CD14-positive monocyte (primary cell): ENCODE data around the gene RAE1. TPM values are rescaled to one million over a fixed set of nuclear protein-coding genes. Genes with fewer than 3 reads are reported as not detected.

Experiments
- DNase-seq, 3 donors: peaks; one replicate each; pipeline ENCODE4 v3.0.0-alpha.2; 2011 to 2022
- H2AFZ ChIP-seq: 2 replicates; pipeline ENCODE4 v1.6.0; 2012; ENCODE audit warnings: mild to moderate bottlenecking, low read depth, low read length, inconsistent platforms; ENCODE audit not compliant: insufficient read depth, poor library complexity, severe bottlenecking
- H3K27ac ChIP-seq, 2 donors: 1 replicate in 1 of 2; 2 replicates in 1 of 2; pipeline ENCODE4 v1.5.1; 2012 to 2013; ENCODE audit warnings: low read length in 2 of 2, control low read depth in 1 of 2, inconsistent platforms in 1 of 2, low read depth in 1 of 2, mild to moderate bottlenecking in 1 of 2
- H3K27me3 ChIP-seq, 2 donors: one replicate each; pipeline versions ENCODE4 v1.6.0 to v1.6.1; 2011 to 2013; ENCODE audit warnings: low read length in 2 of 2; ENCODE audit not compliant: control insufficient read depth in 2 of 2, insufficient read depth in 2 of 2
- H3K36me3 ChIP-seq, 2 donors: replicated peaks in 1 of 2; 1 replicate in 1 of 2; 2 replicates in 1 of 2; pipeline versions ENCODE4 v1.5.1 to v1.6.1; 2012 to 2013; ENCODE audit warnings: low read length in 2 of 2, control low read depth in 1 of 2, inconsistent platforms in 1 of 2, mild to moderate bottlenecking in 1 of 2; ENCODE audit not compliant: insufficient read depth in 2 of 2, control insufficient read depth in 1 of 2
- H3K4me1 ChIP-seq, 2 donors: 1 replicate in 1 of 2; 2 replicates in 1 of 2; pipeline versions ENCODE4 v1.5.1 to v1.6.1; 2012 to 2013; ENCODE audit warnings: low read length in 2 of 2, control low read depth in 1 of 2, inconsistent platforms in 1 of 2, mild to moderate bottlenecking in 1 of 2, moderate library complexity in 1 of 2; ENCODE audit not compliant: insufficient read depth in 2 of 2, control insufficient read depth in 1 of 2
- H3K4me2 ChIP-seq: replicated peaks from 2 replicates; pipeline ENCODE3; 2012; ENCODE audit warnings: low read length, moderate library complexity, mild to moderate bottlenecking; ENCODE audit not compliant: poor library complexity, severe bottlenecking; ENCODE audit errors: extremely low read depth
- H3K4me3 ChIP-seq, 3 experiments: fragments of 200-600 bp in 1 of 3; sonication (generic) in 1 of 3; replicated peaks in 1 of 3; 1 replicate in 2 of 3; 2 replicates in 1 of 3; pipeline ENCODE4 v1.5.1; 2011 to 2013; ENCODE audit warnings: low read length in 3 of 3, mild to moderate bottlenecking in 3 of 3, control low read depth in 2 of 3, low read depth in 2 of 3, inconsistent platforms in 1 of 3, moderate library complexity in 1 of 3
- H3K79me2 ChIP-seq: 2 replicates; pipeline ENCODE4 v1.6.0; 2012; ENCODE audit warnings: mild to moderate bottlenecking, control low read depth, inconsistent platforms, low read length, moderate library complexity; ENCODE audit not compliant: insufficient read depth
- H3K9ac ChIP-seq: 2 replicates; pipeline ENCODE4 v1.6.0; 2017; ENCODE audit warnings: low read length, mild to moderate bottlenecking; ENCODE audit not compliant: insufficient read depth, poor library complexity, severe bottlenecking
- H3K9me3 ChIP-seq, 2 donors: replicated peaks in 1 of 2; 1 replicate in 1 of 2; 2 replicates in 1 of 2; pipeline versions ENCODE4 v1.5.1 to v1.6.1; 2012 to 2013; ENCODE audit warnings: low read length in 2 of 2, control low read depth in 1 of 2; ENCODE audit not compliant: control insufficient read depth in 1 of 2, insufficient read depth in 1 of 2
- H4K20me1 ChIP-seq: 2 replicates; pipeline ENCODE4 v1.6.0; 2012; ENCODE audit warnings: mild to moderate bottlenecking, low read length, control low read depth, moderate library complexity; ENCODE audit not compliant: insufficient read depth
- H3K27ac Mint-ChIP-seq, 7 donors: one replicate each; pipeline ENCODE4 v1.8.0; 2020; ENCODE audit warnings: mild to moderate bottlenecking in 7 of 7, mixed read lengths in 7 of 7, moderate library complexity in 6 of 7, inconsistent platforms in 2 of 7
- H3K27me3 Mint-ChIP-seq, 3 donors: one replicate each; pipeline ENCODE4 v1.8.0; 2021 to 2022; ENCODE audit warnings: low read depth in 3 of 3, mild to moderate bottlenecking in 3 of 3, mixed read lengths in 3 of 3, moderate library complexity in 3 of 3, inconsistent platforms in 1 of 3
- H3K36me3 Mint-ChIP-seq, 2 donors: one replicate each; pipeline ENCODE4 v1.8.0; 2020; ENCODE audit warnings: mixed read lengths in 2 of 2, inconsistent platforms in 1 of 2, mild to moderate bottlenecking in 1 of 2
- H3K4me1 Mint-ChIP-seq: one replicate; pipeline ENCODE4 v1.8.0; 2020; ENCODE audit warnings: mild to moderate bottlenecking, mixed read lengths
- H3K4me3 Mint-ChIP-seq, 2 donors: one replicate each; pipeline ENCODE4 v1.8.0; 2020; ENCODE audit warnings: mild to moderate bottlenecking in 2 of 2, mixed read lengths in 2 of 2, moderate library complexity in 1 of 2
- H3K9me3 Mint-ChIP-seq, 7 donors: one replicate each; pipeline ENCODE4 v1.8.0; 2020 to 2022; ENCODE audit warnings: mixed read lengths in 7 of 7, mild to moderate bottlenecking in 6 of 7, moderate library complexity in 6 of 7, inconsistent platforms in 2 of 7
- WGBS: methylation state at CpG from one replicate; pipeline ENCODE4 v1.1.5; 2013; ENCODE audit warnings: missing lambda C conversion rate; ENCODE audit not compliant: insufficient coverage; 5-methylcytosine and 5-hydroxymethylcytosine counted together
- intact Hi-C, 2 donors: fragments of 100-400 bp; cut with micrococcal nuclease; formaldehyde crosslinking; loops; one replicate each; pipeline versions ENCODE4 v1.15.0 to v1.15.1; 2023
- polyA plus RNA-seq, 3 donors: library from polyadenylated mRNA; depleted of rRNA in 1 of 3; unstranded in 2 of 3; stranded (reverse) in 1 of 3; fragments of 300-500 nt in 2 of 3; fragments of >200 nt in 1 of 3; fragmentation: Illumina TruSeq in 2 of 3; gene quantifications; 1 replicate in 2 of 3; 2 replicates in 1 of 3; pipeline ENCODE4 v1.2.3, GENCODE V29; 2012 to 2021
- TF ChIP-seq, protein P1 (sequence below): fragments of 200-600 bp; IDR thresholded peaks from one replicate; pipeline ENCODE4 v1.8.0; 2022; ENCODE audit warnings: antibody characterized with exemption, mild to moderate bottlenecking

RAE1 gene
- polyA plus RNA-seq, 3 donors, result 15.8 to 27.5 (median 21.7) TPM

DNA sequence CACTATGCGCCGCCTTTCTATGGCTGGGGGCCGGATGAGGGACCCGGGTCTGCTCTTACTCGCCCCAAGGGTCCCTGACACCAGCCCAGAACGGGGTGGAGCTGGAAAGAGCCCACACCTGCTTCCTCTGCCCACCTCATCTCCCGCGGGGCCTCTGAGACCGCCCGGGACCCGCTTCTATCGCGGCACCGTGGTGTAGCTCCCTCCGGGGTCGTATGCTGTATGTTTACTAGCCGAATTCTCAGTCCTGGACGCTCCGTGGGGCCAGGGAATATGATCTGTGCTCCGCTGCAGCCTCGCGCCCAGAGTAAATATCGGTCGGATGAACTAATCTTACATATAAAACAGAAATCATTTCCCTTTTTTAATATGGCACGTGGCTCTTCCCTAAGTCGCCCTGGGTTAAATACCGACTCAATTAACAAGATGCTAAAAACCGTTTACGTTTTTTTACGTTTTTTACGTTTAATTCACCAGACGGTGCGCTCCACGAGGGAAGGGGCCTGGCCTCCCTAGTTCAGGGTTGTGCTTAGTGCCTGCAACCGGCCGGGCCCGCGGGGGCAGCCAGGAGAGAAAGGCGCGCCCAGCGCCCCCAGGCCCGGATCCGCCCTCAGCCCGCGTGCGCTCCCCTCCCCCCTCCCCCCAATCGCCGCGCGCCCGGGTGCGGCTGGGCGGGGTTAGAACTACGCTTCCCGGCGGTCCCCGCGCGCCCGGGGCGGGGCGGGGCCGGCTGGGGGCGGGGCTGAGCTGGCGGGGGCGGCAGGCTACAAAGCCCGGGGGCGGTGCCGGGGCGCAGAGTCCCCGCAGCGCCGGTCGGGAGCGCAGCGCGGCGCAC is 39.8 kb downstream of the RAE1 start, which contains the start of gene RBM38:
Gene RBM38, plus strand, starts transcription at position 793 of the 835 bp plus-strand sequence. CDS start 186 bp downstream, outside the sequence.
- H3K36me3 Mint-ChIP-seq, result peaks cover 31 to 33% of the 10 kb centered on the region in 2 donors
- TF ChIP-seq, protein P1, sequence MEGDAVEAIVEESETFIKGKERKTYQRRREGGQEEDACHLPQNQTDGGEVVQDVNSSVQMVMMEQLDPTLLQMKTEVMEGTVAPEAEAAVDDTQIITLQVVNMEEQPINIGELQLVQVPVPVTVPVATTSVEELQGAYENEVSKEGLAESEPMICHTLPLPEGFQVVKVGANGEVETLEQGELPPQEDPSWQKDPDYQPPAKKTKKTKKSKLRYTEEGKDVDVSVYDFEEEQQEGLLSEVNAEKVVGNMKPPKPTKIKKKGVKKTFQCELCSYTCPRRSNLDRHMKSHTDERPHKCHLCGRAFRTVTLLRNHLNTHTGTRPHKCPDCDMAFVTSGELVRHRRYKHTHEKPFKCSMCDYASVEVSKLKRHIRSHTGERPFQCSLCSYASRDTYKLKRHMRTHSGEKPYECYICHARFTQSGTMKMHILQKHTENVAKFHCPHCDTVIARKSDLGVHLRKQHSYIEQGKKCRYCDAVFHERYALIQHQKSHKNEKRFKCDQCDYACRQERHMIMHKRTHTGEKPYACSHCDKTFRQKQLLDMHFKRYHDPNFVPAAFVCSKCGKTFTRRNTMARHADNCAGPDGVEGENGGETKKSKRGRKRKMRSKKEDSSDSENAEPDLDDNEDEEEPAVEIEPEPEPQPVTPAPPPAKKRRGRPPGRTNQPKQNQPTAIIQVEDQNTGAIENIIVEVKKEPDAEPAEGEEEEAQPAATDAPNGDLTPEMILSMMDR, result no peak
- no peaks in the 10 kb centered on the region for H3K27me3 ChIP-seq
- H3K27me3 Mint-ChIP-seq, result peaks cover 3 to 12% (median 4%) of the 10 kb centered on the region in 3 donors
- intact Hi-C loops, result loop anchor here (2.0 to 10.0 kb wide), 3 partner anchors 40 to 84 kb away; no protein-coding TSS in a partner anchor
- WGBS, result 19% methylated on average over 77 of the region's 78 CpGs
- peaks cover 40% of the 10 kb centered on the region for H3K79me2 ChIP-seq
- H2AFZ ChIP-seq, result peak within 1 kb of the TSS; percentile 85
- peaks cover 0 to 5% (median 0%) of the 10 kb centered on the region in 7 donors for H3K9me3 Mint-ChIP-seq
- peaks cover 39% of the 10 kb centered on the region for H4K20me1 ChIP-seq
- H3K27ac ChIP-seq, result peak within 1 kb of the TSS; percentile 51 to 67
- H3K4me1 Mint-ChIP-seq, result peaks cover 52% of the 10 kb centered on the region
- H3K27ac Mint-ChIP-seq, result peak within 1 kb of the TSS; percentile 34 to 92 (median 75)
- peak; percentile 37 to 62 (median 62) for DNase-seq
- peak within 1 kb of the TSS; percentile 90 to 93 for H3K4me3 Mint-ChIP-seq
- peak within 1 kb of the TSS; percentile 67 to 84 (median 68) for H3K4me3 ChIP-seq
- H3K9ac ChIP-seq, result peak within 1 kb of the TSS; percentile 69
- peaks cover 45 to 55% of the 10 kb centered on the region in 2 donors for H3K4me1 ChIP-seq
- H3K9me3 ChIP-seq, result no peaks in the 10 kb centered on the region
- H3K4me2 ChIP-seq, result peak within 1 kb of the TSS; percentile 91
- H3K36me3 ChIP-seq, result peaks cover 25 to 27% of the 10 kb centered on the region in 2 donors

DNA sequence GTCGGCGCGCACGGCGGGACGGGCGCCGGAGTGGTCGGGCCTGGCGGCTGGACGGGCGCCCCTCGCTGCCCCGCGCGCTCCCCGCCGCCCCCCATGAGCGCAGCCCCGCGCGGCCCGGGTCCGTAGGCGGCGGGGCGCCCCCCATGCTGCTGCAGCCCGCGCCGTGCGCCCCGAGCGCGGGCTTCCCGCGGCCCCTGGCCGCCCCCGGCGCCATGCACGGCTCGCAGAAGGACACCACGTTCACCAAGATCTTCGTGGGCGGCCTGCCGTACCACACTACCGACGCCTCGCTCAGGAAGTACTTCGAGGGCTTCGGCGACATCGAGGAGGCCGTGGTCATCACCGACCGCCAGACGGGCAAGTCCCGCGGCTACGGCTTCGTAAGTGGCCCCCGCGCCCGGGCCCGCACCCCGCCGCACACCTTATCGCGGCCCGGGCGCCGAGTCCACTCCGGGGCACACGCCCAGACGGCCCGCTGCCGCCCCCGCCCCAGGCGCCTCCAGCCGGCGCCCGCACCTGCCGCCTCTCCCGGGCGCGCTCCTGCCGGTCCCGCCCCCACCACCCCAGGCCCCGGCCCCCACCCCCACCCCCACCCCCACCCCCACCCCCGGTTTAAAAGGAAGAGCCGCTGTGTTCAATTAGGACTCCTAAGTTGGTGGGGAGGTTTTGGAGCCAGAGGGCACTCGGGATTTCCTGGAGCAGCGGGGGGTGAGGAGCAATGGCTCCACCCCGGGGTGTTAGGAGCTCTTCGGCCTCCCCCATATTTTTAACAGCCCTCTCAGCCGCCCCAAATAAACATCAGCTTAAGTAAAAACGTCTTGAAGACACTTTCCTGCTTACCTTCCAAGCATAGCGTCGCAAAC is 40.6 kb downstream of the RAE1 start:
- peaks cover 48% of the 10 kb centered on the region for H4K20me1 ChIP-seq
- peaks cover 0 to under 1% (median 0%) of the 10 kb centered on the region in 7 donors for H3K9me3 Mint-ChIP-seq
- DNase-seq, result peak in 1 of 3 donors; percentile 37
- peak overlapping the region; percentile 91 for H3K4me2 ChIP-seq
- peaks cover 58% of the 10 kb centered on the region for H3K4me1 Mint-ChIP-seq
- peak overlapping the region in 6 of 7 donors; percentile 45 to 92 (median 62) for H3K27ac Mint-ChIP-seq
- peak overlapping the region; percentile 51 to 67 for H3K27ac ChIP-seq
- H3K9ac ChIP-seq, result peak overlapping the region; percentile 69
- peak overlapping the region; percentile 67 to 84 (median 68) for H3K4me3 ChIP-seq
- H3K27me3 Mint-ChIP-seq, result peaks cover 3 to 12% (median 4%) of the 10 kb centered on the region in 3 donors
- H3K36me3 ChIP-seq, result peaks cover 33 to 36% of the 10 kb centered on the region in 2 donors
- H3K9me3 ChIP-seq, result no peaks in the 10 kb centered on the region
- peaks cover 46 to 55% of the 10 kb centered on the region in 2 donors for H3K4me1 ChIP-seq
- H3K27me3 ChIP-seq, result no peaks in the 10 kb centered on the region
- H3K4me3 Mint-ChIP-seq, result peak overlapping the region; percentile 90 to 93
- H3K79me2 ChIP-seq, result peaks cover 47% of the 10 kb centered on the region
- TF ChIP-seq, protein P1, result no peak
- peaks cover 37 to 38% of the 10 kb centered on the region in 2 donors for H3K36me3 Mint-ChIP-seq
- intact Hi-C loops, result loop anchor here (2.0 to 10.0 kb wide), 3 partner anchors 39 to 83 kb away; no protein-coding TSS in a partner anchor
- peak overlapping the region; percentile 39 for H2AFZ ChIP-seq
- 2% methylated on average over 74 of the region's 98 CpGs for WGBS
